ENCODE results near the gene ATOSB. TPM values are rescaled to one million over a fixed set of nuclear protein-coding genes. Genes with fewer than 3 reads are reported as not detected.

ATOSB gene
- total and polyA plus RNA-seq, 2 experiments from 2014 or later, result 16.1 to 18.3 TPM

DNA sequence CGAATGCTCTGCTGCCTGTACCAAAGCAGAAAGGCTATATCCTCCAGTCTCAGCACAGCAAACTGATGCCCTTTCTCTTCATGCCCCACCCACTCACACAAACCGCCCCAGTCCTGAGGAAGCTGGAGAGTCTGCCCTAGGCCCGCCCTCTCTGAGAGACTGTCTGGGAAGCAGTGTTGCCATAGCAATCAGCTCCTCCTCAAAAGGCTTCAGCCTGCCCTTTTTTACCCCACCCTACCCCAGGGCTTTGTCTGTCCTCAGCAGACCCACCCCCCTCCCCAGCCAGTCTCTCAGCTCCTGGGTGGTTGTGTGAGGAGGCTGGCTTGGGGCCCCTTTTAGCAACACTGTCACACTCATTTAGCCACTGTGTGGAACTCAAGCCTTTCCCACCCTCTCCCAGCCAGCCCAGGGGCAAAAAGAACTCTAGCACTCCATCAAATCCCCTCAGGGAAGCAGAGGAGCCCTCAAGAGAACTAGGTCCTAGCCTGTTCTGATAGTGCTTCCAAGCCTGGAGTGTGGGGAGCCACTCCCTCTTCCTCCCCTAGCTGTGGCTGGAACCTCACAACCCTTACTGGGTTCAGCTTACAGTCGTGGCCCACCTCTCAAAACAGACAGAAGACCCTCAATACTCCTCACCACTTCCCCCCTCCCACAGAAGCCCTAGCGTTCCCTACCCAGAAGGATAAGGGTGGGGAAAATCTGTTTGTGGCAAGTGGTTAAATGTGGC lies 1.4 kb downstream of the ATOSB start:
- no peaks in the 10 kb centered on the region for H3K9me2 ChIP-seq (replicated peaks; ENCODE audit: insufficient read depth)
- H2AFZ ChIP-seq, result peak overlapping the region; percentile 50
- H3K27ac ChIP-seq, result peak overlapping the region; percentile 94
- peaks cover 16% of the 10 kb centered on the region for H3K4me1 ChIP-seq (ENCODE audit: insufficient read depth)
- TF ChIP-seq EZH2 (IDR thresholded peaks at IDR 0.05; ENCODE audit: borderline replicate concordance), result no peak
- no peak for TF ChIP-seq EZH2phosphoT487 (IDR thresholded peaks at IDR 0.05; ENCODE audit: low read depth, severe bottlenecking, unreplicated experiment)
- no peak for TF ChIP-seq CTCF (IDR thresholded peaks at IDR 0.05; ENCODE audit: poor library complexity)
- peaks cover 37% of the 10 kb centered on the region for H3K79me2 ChIP-seq
- H4K20me1 ChIP-seq (ENCODE audit: insufficient read depth, poor library complexity, severe bottlenecking), result no peaks in the 10 kb centered on the region
- H3K27me3 ChIP-seq, result no peaks in the 10 kb centered on the region
- DNase-seq (ENCODE audit: low spot score), result peak; percentile 94
- peak overlapping the region; percentile 37 for H3K4me3 ChIP-seq
- WGBS (ENCODE audit: low lambda C conversion rate, missing lambda C conversion rate), result 7% methylated on average over 5 of the region's 5 CpGs
- no peaks in the 10 kb centered on the region for H3K36me3 ChIP-seq (replicated peaks; ENCODE audit: insufficient read depth, low read depth)
- H3K4me2 ChIP-seq, result peak overlapping the region; percentile 94
- no peaks in the 10 kb centered on the region for H3K9me3 ChIP-seq (ENCODE audit: low read depth)

GRCh38 chr9:35112257-35113020 lies 3.2 kb downstream of the ATOSB start:
- Histone ChIP-seq H3K27me3 (no peaks in the 10 kb centered on the region), H3K4me3 (no peak overlapping the region), H3K79me2 (peaks cover 44% of the 10 kb centered on the region), H3K36me3 (replicated peaks; ENCODE audit: insufficient read depth, low read depth) (no peaks in the 10 kb centered on the region), H4K20me1 (ENCODE audit: insufficient read depth, poor library complexity, severe bottlenecking) (no peaks in the 10 kb centered on the region), H2AFZ (no peak overlapping the region), H3K4me1 (ENCODE audit: insufficient read depth) (peaks cover 16% of the 10 kb centered on the region), H3K4me2 (peak overlapping the region; percentile 76), H3K27ac (peak overlapping the region; percentile 85), H3K9me3 (ENCODE audit: low read depth) (no peaks in the 10 kb centered on the region), H3K9me2 (replicated peaks; ENCODE audit: insufficient read depth) (no peaks in the 10 kb centered on the region)
- no peak for TF ChIP-seq EZH2 (IDR thresholded peaks at IDR 0.05; ENCODE audit: borderline replicate concordance)
- TF ChIP-seq CTCF (IDR thresholded peaks at IDR 0.05; ENCODE audit: poor library complexity), result no peak
- no peak for TF ChIP-seq EZH2phosphoT487 (IDR thresholded peaks at IDR 0.05; ENCODE audit: low read depth, severe bottlenecking, unreplicated experiment)
- 76% methylated on average over 3 of the region's 3 CpGs for WGBS (ENCODE audit: low lambda C conversion rate, missing lambda C conversion rate)
- no peak for DNase-seq (ENCODE audit: low spot score)

DNA sequence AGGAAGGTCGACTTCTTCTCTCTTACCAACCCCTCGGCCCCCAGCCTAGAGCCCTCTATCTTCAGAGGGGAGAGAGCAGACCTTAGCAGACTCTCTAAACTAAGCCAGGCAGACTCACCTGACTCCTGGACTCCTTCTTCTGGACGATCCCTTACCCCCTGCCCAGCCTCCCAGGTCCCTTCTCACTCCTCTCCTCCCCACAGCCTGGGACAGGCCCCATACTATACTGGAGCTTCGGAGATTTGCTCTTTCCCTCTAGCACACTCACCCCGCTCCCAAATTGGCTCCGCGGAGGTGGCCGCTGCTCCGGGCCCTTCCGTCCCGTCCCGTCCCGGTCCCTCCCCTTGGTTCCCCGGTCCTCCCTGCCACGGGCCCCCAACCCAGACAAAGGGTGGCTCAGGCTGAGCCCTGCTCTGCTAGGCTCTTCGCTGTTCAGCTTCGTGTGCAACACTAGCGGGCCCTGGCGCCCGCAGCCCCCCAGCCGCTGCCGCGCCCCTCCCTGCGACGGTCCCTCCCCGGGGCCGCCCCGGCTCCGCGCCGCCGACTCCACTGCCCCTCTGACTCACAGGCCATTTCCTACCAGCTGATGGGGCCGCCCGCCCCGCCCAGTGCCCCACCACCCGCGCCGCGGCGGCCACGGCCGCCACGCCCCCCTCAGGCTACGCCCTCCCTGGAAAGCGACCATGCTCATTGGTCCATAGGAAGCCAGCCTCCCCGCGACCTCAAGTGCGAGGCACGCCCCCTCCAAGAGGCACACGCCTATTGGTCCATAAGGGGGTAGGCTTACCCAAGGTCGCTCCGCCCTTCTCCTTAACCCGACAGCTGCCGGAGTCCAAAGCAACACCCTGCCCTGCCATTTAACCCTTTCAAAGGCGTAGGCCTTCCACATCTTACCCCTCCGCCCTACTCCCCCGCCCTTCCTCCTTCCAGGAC lies 4.4 kb downstream of the ATOSB start:
- no peaks in the 10 kb centered on the region for H3K9me2 ChIP-seq (replicated peaks; ENCODE audit: insufficient read depth)
- H3K27me3 ChIP-seq, result no peaks in the 10 kb centered on the region
- peak overlapping the region; percentile 67 for H3K4me3 ChIP-seq
- peak; percentile 99 for DNase-seq (ENCODE audit: low spot score)
- TF ChIP-seq CTCF (IDR thresholded peaks at IDR 0.05; ENCODE audit: poor library complexity) (no peak), EZH2phosphoT487 (IDR thresholded peaks at IDR 0.05; ENCODE audit: low read depth, severe bottlenecking, unreplicated experiment) (no peak), EZH2 (IDR thresholded peaks at IDR 0.05; ENCODE audit: borderline replicate concordance) (no peak)
- no peaks in the 10 kb centered on the region for H4K20me1 ChIP-seq (ENCODE audit: insufficient read depth, poor library complexity, severe bottlenecking)
- H3K4me2 ChIP-seq, result peak overlapping the region; percentile 85
- H3K9me3 ChIP-seq (ENCODE audit: low read depth), result no peaks in the 10 kb centered on the region
- H3K79me2 ChIP-seq, result peaks cover 44% of the 10 kb centered on the region
- H3K36me3 ChIP-seq (replicated peaks; ENCODE audit: insufficient read depth, low read depth), result no peaks in the 10 kb centered on the region
- H2AFZ ChIP-seq, result peak overlapping the region; percentile 65
- peak overlapping the region; percentile 91 for H3K27ac ChIP-seq
- peaks cover 16% of the 10 kb centered on the region for H3K4me1 ChIP-seq (ENCODE audit: insufficient read depth)
- WGBS (ENCODE audit: low lambda C conversion rate, missing lambda C conversion rate), result 3% methylated on average over 39 of the region's 57 CpGs

All from hepatocyte (in vitro differentiated cells).